PC-3 (cell line): ENCODE data around the gene TCF21. TPM values are rescaled to one million over a fixed set of nuclear protein-coding genes. Genes with fewer than 3 reads are reported as not detected.

Experiments
- ATAC-seq: fragments of 200-7000 bp; cut with Tn5 transposase; 2 replicates; pipeline ENCODE4 v1.9.1; 2020; ENCODE audit warnings: mild to moderate bottlenecking, moderate library complexity
- Bru-seq: library from RNA; stranded (reverse); fragments of 400-500 nt; gene quantifications from one replicate; lab custom pipeline; 2021; lab: Mats Ljungman, UMichigan
- BruChase-seq, 2 experiments: library from RNA; stranded (reverse); fragments of 400-500 nt; gene quantifications; one replicate each; lab custom pipeline; 2021; lab: Mats Ljungman, UMichigan
- BruUV-seq: library from RNA; stranded (reverse); fragments of 400-500 nt; replicated peaks from 2 replicates; lab custom pipeline; 2021; lab: Mats Ljungman, UMichigan
- CTCF ChIA-PET: fragments of 300-600 bp; sonication (Branson Sonifier 250); formaldehyde crosslinking; loops from one replicate; lab custom pipeline; 2022; ENCODE audit warnings: antibody characterized with exemption; lab: Charles Lee
- POLR2A ChIA-PET: fragments of 300-600 bp; sonication (Branson Sonifier 250); formaldehyde crosslinking; loops from one replicate; lab custom pipeline; 2022; ENCODE audit warnings: antibody characterized with exemption; ENCODE audit not compliant: unreplicated experiment; lab: Charles Lee
- DNase-seq: peaks from one replicate; pipeline ENCODE4 v3.0.0-alpha.2; 2015
- H2AFZ ChIP-seq: fragments of 300-600 bp; sonication (generic); 2 replicates; pipeline ENCODE4 v1.6.0; 2016; ENCODE audit warnings: antibody characterized with exemption, low read length
- H3F3A ChIP-seq: fragments of 300-600 bp; sonication (generic); one replicate; pipeline ENCODE4 v1.6.0; 2017; ENCODE audit warnings: antibody characterized with exemption, low read length, control low read depth, mild to moderate bottlenecking; ENCODE audit not compliant: unreplicated experiment
- H3K27ac ChIP-seq: fragments of 300-600 bp; sonication (generic); 2 replicates; pipeline ENCODE4 v1.5.1; 2016; ENCODE audit warnings: mild to moderate bottlenecking, low read length
- H3K27me3 ChIP-seq: fragments of 300-600 bp; sonication (generic); 2 replicates; pipeline ENCODE4 v1.6.1; 2016; ENCODE audit warnings: low read length, mixed read lengths
- H3K36me3 ChIP-seq: fragments of 300-600 bp; sonication (generic); 2 replicates; pipeline ENCODE4 v1.6.1; 2016; ENCODE audit warnings: low read depth, mixed run types, low read length, mixed read lengths
- H3K4me1 ChIP-seq: fragments of 300-600 bp; sonication (generic); 2 replicates; pipeline ENCODE4 v1.5.1; 2016; ENCODE audit warnings: low read length; ENCODE audit not compliant: insufficient read depth
- H3K4me2 ChIP-seq: fragments of 300-600 bp; sonication (generic); 2 replicates; pipeline ENCODE4 v1.6.0; 2016; ENCODE audit warnings: low read length
- H3K4me3 ChIP-seq: fragments of 300-600 bp; sonication (generic); 2 replicates; pipeline ENCODE4 v1.5.1; 2016; ENCODE audit warnings: mild to moderate bottlenecking, low read length, mixed read lengths
- H3K79me2 ChIP-seq: fragments of 300-600 bp; sonication (generic); 2 replicates; pipeline ENCODE4 v1.6.1; 2017; ENCODE audit warnings: low read length, mixed read lengths
- H3K9ac ChIP-seq: fragments of 300-600 bp; sonication (generic); 2 replicates; pipeline ENCODE4 v1.6.0; 2016; ENCODE audit warnings: mild to moderate bottlenecking, low read length
- H3K9me2 ChIP-seq: fragments of 300-600 bp; sonication (generic); replicated peaks from 2 replicates; pipeline ENCODE4 v1.6.1; 2016; ENCODE audit warnings: mixed run types, low read length, mixed read lengths
- H3K9me3 ChIP-seq: fragments of 300-600 bp; sonication (generic); 2 replicates; pipeline ENCODE4 v1.6.1; 2016; ENCODE audit warnings: low read length, mixed read lengths
- H4K20me1 ChIP-seq: fragments of 300-600 bp; sonication (generic); 2 replicates; pipeline ENCODE4 v1.6.1; 2016; ENCODE audit warnings: low read length, mixed read lengths
- EZH2 ChIP-seq: fragments of 300-600 bp; sonication (generic); IDR thresholded peaks from one replicate; pipeline ENCODE4 v1.6.1; 2017; ENCODE audit warnings: antibody characterized with exemption, mild to moderate bottlenecking, low read length; ENCODE audit not compliant: unreplicated experiment
- EZH2phosphoT487 ChIP-seq: fragments of 300-600 bp; sonication (generic); IDR thresholded peaks from 2 replicates; pipeline ENCODE4 v1.6.1; 2018; ENCODE audit warnings: mild to moderate bottlenecking, antibody characterized with exemption, low read length, borderline replicate concordance
- intact Hi-C: fragments of 100-400 bp; cut with micrococcal nuclease; formaldehyde crosslinking; loops from 2 replicates; pipeline ENCODE4 v1.9.0; 2023
- long read RNA-seq: library from polyadenylated mRNA; unstranded; transcript quantifications from one replicate; pipeline ENCODE4 v2.0.0, GENCODE V29; 2021; ENCODE audit not compliant: unreplicated experiment
- total RNA-seq: library from RNA; depleted of rRNA; stranded (reverse); fragments of >200 nt; gene quantifications from 2 replicates; pipeline ENCODE4 v1.2.3, GENCODE V29; 2014; rRNA removed
- TF ChIP-seq, protein P1 (sequence below): fragments of 300-600 bp; sonication (generic); conservative IDR thresholded peaks from 2 replicates; pipeline ENCODE4 v1.5.1; 2017; ENCODE audit warnings: antibody characterized with exemption, low read depth, mild to moderate bottlenecking, low read length

Gene TCF21
- total RNA-seq (not detected in 2 replicates), Bru-seq, nascent RNA (not detected), BruChase-seq, experiment 1, labeled RNA remaining after a 6-hour chase (percentile 9 among the genes with signal in this experiment), BruChase-seq, experiment 2, labeled RNA remaining after a 2-hour chase (not detected)
- long read RNA-seq: 0 reads

DNA sequence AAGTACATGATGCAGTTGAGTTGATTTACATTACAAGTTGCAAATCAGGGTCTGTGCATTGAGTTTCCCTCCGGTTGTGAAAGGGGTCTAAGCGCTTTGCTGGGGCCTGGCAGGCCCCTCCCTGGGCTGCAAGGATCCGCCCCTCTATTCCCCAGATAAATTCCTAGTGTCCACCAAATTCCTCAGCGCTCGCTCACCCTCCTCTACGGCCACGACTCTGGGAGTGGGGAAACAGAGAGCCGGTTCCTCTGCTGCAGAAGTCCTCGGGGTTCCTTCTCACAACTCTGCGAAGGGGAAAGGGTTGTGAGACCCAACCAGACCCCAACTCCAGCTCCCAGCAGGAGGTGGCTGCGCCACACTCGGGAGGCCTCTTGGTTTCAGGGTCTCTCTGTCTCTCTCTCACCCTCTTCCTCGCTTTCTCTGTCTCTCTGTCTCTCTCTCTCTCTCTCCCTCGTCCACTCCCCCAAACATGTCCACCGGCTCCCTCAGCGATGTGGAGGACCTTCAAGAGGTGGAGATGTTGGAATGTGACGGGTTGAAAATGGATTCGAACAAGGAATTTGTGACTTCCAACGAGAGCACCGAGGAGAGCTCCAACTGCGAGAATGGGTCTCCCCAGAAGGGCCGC is at the start of gene TCF21:
Gene TCF21 (plus strand): TSS at position 185 of the 628 bp plus-strand sequence. CDS start 285 bp downstream, at position 470.
- H3K36me3 ChIP-seq: no peaks in the 10 kb centered on the region
- no peaks in the 10 kb centered on the region for H3K9me3 ChIP-seq
- no peak within 1 kb of the TSS for H3K27ac ChIP-seq
- 0 out of 2 replicates have a peak, but pooled peaks cover 5% of the 10 kb centered on the region for H3K4me1 ChIP-seq
- intact Hi-C loops: no loop called here
- no peak within 1 kb of the TSS for H2AFZ ChIP-seq
- ATAC-seq (no peak), DNase-seq (no peak)
- CTCF ChIA-PET: no interaction called here
- H3K27me3 ChIP-seq: peaks cover 48% of the 10 kb centered on the region
- H3K9ac ChIP-seq: no peak within 1 kb of the TSS
- H4K20me1 ChIP-seq: no peaks in the 10 kb centered on the region
- BruUV-seq: no TSS peak
- H3K79me2 ChIP-seq: no peaks in the 10 kb centered on the region
- no peak for TF ChIP-seq EZH2phosphoT487
- no peaks in the 10 kb centered on the region for H3K9me2 ChIP-seq
- no peak within 1 kb of the TSS for H3K4me2 ChIP-seq
- POLR2A ChIA-PET: no interaction called here
- H3K4me3 ChIP-seq: no peak within 1 kb of the TSS
- H3F3A ChIP-seq: no peaks in the 10 kb centered on the region

DNA sequence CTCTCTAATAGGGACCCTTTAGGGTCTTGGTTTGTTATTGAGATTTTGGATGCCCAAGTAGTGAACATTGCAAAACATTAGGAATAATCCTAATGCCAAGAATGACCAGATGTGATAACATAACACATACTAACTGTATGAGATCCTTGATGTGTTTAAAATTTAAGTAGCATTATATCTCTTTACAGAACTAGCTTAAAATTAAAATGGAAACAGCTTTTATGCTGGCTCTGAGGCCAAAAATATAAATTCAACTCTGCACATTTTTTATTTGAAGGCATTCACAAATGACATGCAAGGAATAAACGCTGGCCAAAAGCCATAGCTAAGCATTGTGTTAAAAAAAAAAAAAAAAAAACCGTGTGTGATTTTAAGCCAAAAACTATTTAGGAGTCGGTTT is 47.7 kb upstream of the TCF21 start:
- CTCF ChIA-PET: no interaction called here
- Histone ChIP-seq H4K20me1 (no peaks in the 10 kb centered on the region), H3K4me2 (no peak overlapping the region), H3K27ac (no peak overlapping the region), H3K9me3 (no peaks in the 10 kb centered on the region), H3K79me2 (no peaks in the 10 kb centered on the region), H3K9ac (no peak overlapping the region), H3K27me3 (no peaks in the 10 kb centered on the region), H3F3A (no peaks in the 10 kb centered on the region), H3K4me1 (no peaks in the 10 kb centered on the region), H3K4me3 (no peak overlapping the region), H3K36me3 (no peaks in the 10 kb centered on the region), H2AFZ (no peak overlapping the region), H3K9me2 (no peaks in the 10 kb centered on the region)
- POLR2A ChIA-PET: interaction anchor here (0.7 kb wide), 1 partner anchor 23 kb away, joined by 4 read pairs; no protein-coding TSS in a partner anchor
- ATAC-seq: no peak
- no peak for DNase-seq
- TF ChIP-seq EZH2 (no peak), EZH2phosphoT487 (no peak)
- TF ChIP-seq, protein P1, sequence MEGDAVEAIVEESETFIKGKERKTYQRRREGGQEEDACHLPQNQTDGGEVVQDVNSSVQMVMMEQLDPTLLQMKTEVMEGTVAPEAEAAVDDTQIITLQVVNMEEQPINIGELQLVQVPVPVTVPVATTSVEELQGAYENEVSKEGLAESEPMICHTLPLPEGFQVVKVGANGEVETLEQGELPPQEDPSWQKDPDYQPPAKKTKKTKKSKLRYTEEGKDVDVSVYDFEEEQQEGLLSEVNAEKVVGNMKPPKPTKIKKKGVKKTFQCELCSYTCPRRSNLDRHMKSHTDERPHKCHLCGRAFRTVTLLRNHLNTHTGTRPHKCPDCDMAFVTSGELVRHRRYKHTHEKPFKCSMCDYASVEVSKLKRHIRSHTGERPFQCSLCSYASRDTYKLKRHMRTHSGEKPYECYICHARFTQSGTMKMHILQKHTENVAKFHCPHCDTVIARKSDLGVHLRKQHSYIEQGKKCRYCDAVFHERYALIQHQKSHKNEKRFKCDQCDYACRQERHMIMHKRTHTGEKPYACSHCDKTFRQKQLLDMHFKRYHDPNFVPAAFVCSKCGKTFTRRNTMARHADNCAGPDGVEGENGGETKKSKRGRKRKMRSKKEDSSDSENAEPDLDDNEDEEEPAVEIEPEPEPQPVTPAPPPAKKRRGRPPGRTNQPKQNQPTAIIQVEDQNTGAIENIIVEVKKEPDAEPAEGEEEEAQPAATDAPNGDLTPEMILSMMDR: no peak
- no TSS peak for BruUV-seq
- intact Hi-C loops: no loop called here

DNA sequence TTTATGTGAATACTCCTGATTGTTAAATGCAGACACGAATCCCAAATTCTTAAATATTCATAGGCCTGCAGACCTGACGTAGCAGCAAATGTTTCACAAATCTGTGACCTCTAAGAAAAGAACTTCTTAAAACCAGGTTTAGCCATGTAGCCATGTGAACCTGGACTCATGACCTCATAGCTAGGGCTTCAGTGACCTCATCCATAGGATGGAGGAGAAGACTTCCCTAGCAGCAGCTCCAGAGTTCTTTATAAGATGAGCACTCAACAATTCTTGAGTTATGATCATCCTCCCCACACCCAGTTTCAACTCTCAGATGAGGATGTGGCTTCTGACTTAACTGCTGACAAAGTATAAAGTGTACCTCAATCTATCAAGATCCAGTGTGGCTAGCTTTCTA is 45.8 kb upstream of the TCF21 start:
- Histone ChIP-seq H3K36me3 (no peaks in the 10 kb centered on the region), H2AFZ (no peak overlapping the region), H4K20me1 (no peaks in the 10 kb centered on the region), H3K27ac (no peak overlapping the region), H3K9ac (no peak overlapping the region), H3K9me3 (no peaks in the 10 kb centered on the region), H3K79me2 (no peaks in the 10 kb centered on the region), H3K4me1 (no peaks in the 10 kb centered on the region), H3K4me2 (no peak overlapping the region), H3K27me3 (no peaks in the 10 kb centered on the region), H3K4me3 (no peak overlapping the region), H3F3A (no peaks in the 10 kb centered on the region), H3K9me2 (no peaks in the 10 kb centered on the region)
- TF ChIP-seq EZH2 (no peak), EZH2phosphoT487 (no peak)
- TF ChIP-seq, protein P1: no peak
- intact Hi-C loops: no loop called here
- no peak for DNase-seq
- ChIA-PET CTCF (interaction anchor here (0.7 kb wide), 1 partner anchor 73 kb away, joined by 3 read pairs; no protein-coding TSS in a partner anchor), POLR2A (no interaction called here)
- ATAC-seq: no peak
- no TSS peak for BruUV-seq
